Cardiac muscle cell (in vitro differentiated cells and primary cell): ENCODE results near the gene RBPJL. TPM values are rescaled to one million over a fixed set of nuclear protein-coding genes. Genes with fewer than 3 reads are reported as not detected.
"Not testable (repeated sequence)": the region's sequence is repeated elsewhere in the genome, so short reads cannot be mapped to it uniquely, and the experiment has no call there.

ENCODE experiments used
- DNase-seq, 2 donors: peaks; one replicate each; pipeline versions ENCODE4 v3.0.0 to v3.0.0-alpha.2; 2010 to 2017; ENCODE audit warnings: low read depth in 1 of 2, low spot score in 1 of 2
- H3K27ac ChIP-seq: fragments of 200-600 bp; sonication (generic); 2 replicates; pipeline ENCODE4 v1.5.1; 2016
- H3K27me3 ChIP-seq: fragments of 200-600 bp; sonication (generic); 2 replicates; pipeline ENCODE4 v1.6.0; 2016; ENCODE audit warnings: control low read depth
- H3K36me3 ChIP-seq: fragments of 200-600 bp; sonication (generic); 2 replicates; pipeline ENCODE4 v1.5.1; 2016; ENCODE audit warnings: control low read depth
- H3K4me1 ChIP-seq: fragments of 200-600 bp; sonication (generic); 2 replicates; pipeline ENCODE4 v1.8.1; 2017; ENCODE audit warnings: low read depth, mild to moderate bottlenecking, mixed run types
- H3K4me3 ChIP-seq: fragments of 200-600 bp; sonication (generic); 2 replicates; pipeline ENCODE4 v1.5.1; 2016; ENCODE audit warnings: mild to moderate bottlenecking
- H3K9me3 ChIP-seq: fragments of 200-600 bp; sonication (generic); 2 replicates; pipeline ENCODE4 v1.5.1; 2017; ENCODE audit warnings: low read depth, mild to moderate bottlenecking, control low read depth
- polyA plus RNA-seq: library from polyadenylated mRNA; unstranded; fragments of >200 nt; fragmentation: Nextera tagmentation; extraction: Ambion mirVana; gene quantifications from 2 replicates; pipeline ENCODE4 v1.2.1, GENCODE V29; 2016
- total RNA-seq: library from RNA; depleted of rRNA; stranded (reverse); fragments of >200 nt; gene quantifications from 2 replicates; pipeline ENCODE4 v1.2.3, GENCODE V29; 2016
- TF ChIP-seq, protein P1 (sequence below): IDR thresholded peaks from 2 replicates; pipeline ENCODE4 v1.5.1; 2012; ENCODE audit warnings: low read depth, mild to moderate bottlenecking, low read length

The RBPJL gene
- total and polyA plus RNA-seq, 2 experiments from 2014 or later = not detected

DNA sequence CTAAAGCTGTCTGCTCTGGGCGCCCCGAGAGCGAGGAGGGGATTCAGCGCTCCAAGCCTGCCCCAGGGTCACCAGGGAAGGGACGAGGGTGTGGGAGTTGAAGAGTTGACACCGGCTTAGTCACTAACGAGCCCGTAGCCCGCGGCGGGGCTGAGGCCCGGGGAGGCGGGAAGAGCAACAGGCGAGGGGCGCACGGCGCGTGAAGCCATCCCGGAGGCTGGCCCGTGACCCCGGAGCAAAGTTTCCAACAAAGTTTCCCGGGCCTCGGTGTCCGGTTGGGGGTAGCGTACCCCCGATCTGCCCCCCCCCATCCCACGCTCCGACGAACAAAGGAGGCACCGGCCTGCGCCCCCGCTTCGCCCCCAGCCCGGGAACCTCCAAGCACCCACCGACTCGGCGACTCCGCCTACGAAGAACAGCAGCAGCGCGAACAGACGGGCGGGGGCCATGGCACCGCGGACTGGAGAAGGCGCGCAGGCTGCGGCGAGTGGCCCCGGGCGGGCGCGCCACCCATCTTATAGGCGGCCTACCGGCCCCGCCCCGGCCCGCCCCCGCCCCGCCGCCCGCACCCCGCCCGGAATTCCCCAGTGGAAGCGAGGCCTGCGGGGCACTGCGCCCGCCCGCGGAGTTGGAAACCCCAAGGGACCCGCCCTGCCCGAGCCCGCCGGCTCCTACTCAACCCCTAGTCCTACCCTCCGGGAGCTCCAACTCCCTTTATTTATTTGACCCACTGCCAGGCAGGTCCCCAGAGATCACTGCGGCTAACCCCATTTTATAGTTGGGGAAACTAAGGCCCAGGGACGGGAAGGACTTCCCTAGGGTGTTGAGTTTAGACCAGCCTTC is 41.5 kb downstream of the RBPJL start, which contains the start of gene SDC4:
TSS of gene SDC4 (minus strand) at position 489 of the 843 bp plus-strand sequence. CDS start at position 449, 40 bp downstream.
- H3K27me3 ChIP-seq = no peaks in the 10 kb centered on the region
- no peaks in the 10 kb centered on the region for H3K36me3 ChIP-seq
- H3K4me3 ChIP-seq = peak within 1 kb of the TSS; percentile 66
- TF ChIP-seq, protein P1, sequence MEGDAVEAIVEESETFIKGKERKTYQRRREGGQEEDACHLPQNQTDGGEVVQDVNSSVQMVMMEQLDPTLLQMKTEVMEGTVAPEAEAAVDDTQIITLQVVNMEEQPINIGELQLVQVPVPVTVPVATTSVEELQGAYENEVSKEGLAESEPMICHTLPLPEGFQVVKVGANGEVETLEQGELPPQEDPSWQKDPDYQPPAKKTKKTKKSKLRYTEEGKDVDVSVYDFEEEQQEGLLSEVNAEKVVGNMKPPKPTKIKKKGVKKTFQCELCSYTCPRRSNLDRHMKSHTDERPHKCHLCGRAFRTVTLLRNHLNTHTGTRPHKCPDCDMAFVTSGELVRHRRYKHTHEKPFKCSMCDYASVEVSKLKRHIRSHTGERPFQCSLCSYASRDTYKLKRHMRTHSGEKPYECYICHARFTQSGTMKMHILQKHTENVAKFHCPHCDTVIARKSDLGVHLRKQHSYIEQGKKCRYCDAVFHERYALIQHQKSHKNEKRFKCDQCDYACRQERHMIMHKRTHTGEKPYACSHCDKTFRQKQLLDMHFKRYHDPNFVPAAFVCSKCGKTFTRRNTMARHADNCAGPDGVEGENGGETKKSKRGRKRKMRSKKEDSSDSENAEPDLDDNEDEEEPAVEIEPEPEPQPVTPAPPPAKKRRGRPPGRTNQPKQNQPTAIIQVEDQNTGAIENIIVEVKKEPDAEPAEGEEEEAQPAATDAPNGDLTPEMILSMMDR = no peak
- H3K4me1 ChIP-seq = peaks cover 42% of the 10 kb centered on the region
- H3K27ac ChIP-seq = peak within 1 kb of the TSS; percentile 49
- H3K9me3 ChIP-seq = no peaks in the 10 kb centered on the region
- peak; percentile 69 to 77 for DNase-seq

DNA sequence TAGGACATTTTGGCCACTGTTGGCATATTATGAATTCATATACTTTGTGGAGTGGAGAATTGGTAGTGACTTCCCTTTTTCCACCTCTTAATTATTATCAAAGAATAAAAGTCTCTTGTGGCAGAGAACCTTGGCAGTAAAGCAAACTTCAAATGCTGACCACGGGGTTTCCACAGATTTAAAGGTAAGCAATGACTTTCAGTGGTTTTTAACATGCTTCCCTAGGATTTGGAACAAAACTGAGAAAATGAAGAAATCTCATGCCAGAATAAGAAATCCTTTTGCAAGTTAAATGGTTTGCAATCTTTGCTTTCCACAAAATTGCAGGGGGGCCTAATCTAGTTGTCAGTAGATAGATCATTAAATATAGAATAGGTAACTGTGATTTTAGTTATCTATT is 43.6 kb downstream of the RBPJL start:
- TF ChIP-seq, protein P1 = no peak
- no peaks in the 10 kb centered on the region for H3K36me3 ChIP-seq
- no peak for DNase-seq
- no peaks in the 10 kb centered on the region for H3K9me3 ChIP-seq
- no peak overlapping the region for H3K27ac ChIP-seq
- H3K4me1 ChIP-seq = peaks cover 21% of the 10 kb centered on the region
- no peaks in the 10 kb centered on the region for H3K27me3 ChIP-seq
- no peak overlapping the region for H3K4me3 ChIP-seq

DNA sequence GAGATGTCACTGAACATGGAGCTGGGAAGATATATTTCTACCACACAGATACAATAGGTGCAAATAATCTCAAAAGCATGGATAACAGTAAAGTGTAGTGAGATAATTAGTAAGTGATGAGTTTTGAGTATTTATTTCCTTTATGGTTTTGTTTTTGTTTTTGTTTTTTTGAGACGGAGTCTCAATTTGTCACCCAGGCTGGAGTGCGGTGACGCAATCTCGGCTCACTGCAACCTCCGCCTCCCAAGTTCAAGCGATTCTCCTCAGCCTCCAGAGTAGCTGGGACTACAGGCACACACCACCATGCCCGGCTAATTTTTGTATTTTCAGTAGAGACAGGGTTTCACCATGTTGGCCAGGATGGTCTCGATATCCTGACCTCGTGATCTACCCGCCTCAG is 44.2 kb downstream of the RBPJL start:
- not testable (repeated sequence) for H3K9me3 ChIP-seq, H3K27me3 ChIP-seq, DNase-seq, H3K27ac ChIP-seq, H3K36me3 ChIP-seq, H3K4me3 ChIP-seq
- peaks cover 15% of the 10 kb centered on the region for H3K4me1 ChIP-seq

DNA sequence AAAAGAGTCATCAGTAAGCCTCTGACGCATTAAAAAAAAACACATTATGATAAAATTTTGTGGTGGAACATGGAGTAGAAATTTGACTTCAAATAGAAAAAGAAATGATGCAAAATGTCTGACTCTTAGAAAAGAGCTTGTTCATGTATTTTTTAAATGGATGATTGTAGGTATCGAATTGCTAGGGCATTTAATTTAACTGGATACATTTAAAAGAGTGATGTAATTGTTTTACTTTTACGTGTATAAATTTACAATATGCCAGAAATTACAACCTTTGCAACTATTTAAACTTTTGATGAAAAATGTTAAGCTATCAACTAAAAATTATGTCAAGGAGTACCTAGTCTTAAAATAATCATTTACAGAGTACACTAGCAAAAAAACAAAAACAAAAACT is 46.1 kb downstream of the RBPJL start:
- Histone ChIP-seq H3K4me1 (peaks cover 4% of the 10 kb centered on the region), H3K27ac (no peak overlapping the region), H3K4me3 (no peak overlapping the region), H3K9me3 (no peaks in the 10 kb centered on the region), H3K27me3 (no peaks in the 10 kb centered on the region), H3K36me3 (no peaks in the 10 kb centered on the region)
- DNase-seq = no peak
- TF ChIP-seq, protein P1 = no peak

DNA sequence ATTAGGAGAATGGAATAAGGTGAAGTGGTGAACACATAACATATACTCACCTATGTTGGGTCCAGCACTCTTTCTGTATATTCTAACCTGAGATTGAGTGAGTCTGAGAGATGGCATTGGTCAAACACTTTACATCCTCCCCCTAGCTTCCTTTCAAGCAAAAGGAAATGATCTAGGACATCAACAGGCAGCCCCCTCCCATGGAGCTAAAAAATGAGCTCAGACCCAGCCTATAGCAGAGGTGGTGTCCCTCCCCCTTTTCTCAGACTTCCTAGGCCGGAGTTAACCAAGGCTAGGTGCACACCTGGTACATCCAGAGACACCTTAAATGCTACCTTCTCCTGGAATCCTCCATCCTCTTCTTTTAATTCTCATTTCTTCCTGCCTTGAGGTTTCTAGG is 47.1 kb downstream of the RBPJL start:
- H3K9me3 ChIP-seq = no peaks in the 10 kb centered on the region
- peaks cover 14% of the 10 kb centered on the region for H3K4me1 ChIP-seq
- no peak for DNase-seq
- H3K27me3 ChIP-seq = no peaks in the 10 kb centered on the region
- TF ChIP-seq, protein P1 = no peak
- no peak overlapping the region for H3K4me3 ChIP-seq
- no peak overlapping the region for H3K27ac ChIP-seq
- no peaks in the 10 kb centered on the region for H3K36me3 ChIP-seq
